Progenitor cell of endocrine pancreas (in vitro differentiated cells): ENCODE results near the gene FGD4. TPM values are rescaled to one million over a fixed set of nuclear protein-coding genes. Genes with fewer than 3 reads are reported as not detected.

ENCODE experiments used
- DNase-seq: peaks from one replicate; pipeline ENCODE4 v3.0.0; 2021; ENCODE audit warnings: low spot score; ENCODE audit not compliant: unreplicated experiment
- H3K27ac Mint-ChIP-seq: 2 replicates; pipeline ENCODE4 v1.8.0; 2021; ENCODE audit warnings: mild to moderate bottlenecking, moderate library complexity, mixed read lengths
- H3K27me3 Mint-ChIP-seq: 2 replicates; pipeline ENCODE4 v1.8.0; 2021; ENCODE audit warnings: mixed read lengths
- H3K36me3 Mint-ChIP-seq: 2 replicates; pipeline ENCODE4 v1.8.0; 2022; ENCODE audit warnings: mixed read lengths; ENCODE audit not compliant: insufficient read depth
- H3K4me1 Mint-ChIP-seq: 2 replicates; pipeline ENCODE4 v1.8.0; 2021; ENCODE audit warnings: low read depth, mixed read lengths
- H3K4me3 Mint-ChIP-seq: 2 replicates; pipeline ENCODE4 v1.8.0; 2021; ENCODE audit warnings: low read depth, mild to moderate bottlenecking, moderate library complexity, mixed read lengths
- H3K9me3 Mint-ChIP-seq: 2 replicates; pipeline ENCODE4 v1.8.0; 2021; ENCODE audit warnings: low read depth, mixed read lengths
- total RNA-seq: library from RNA; stranded (reverse); gene quantifications from 2 replicates; pipeline ENCODE4 v1.2.1, GENCODE V29; 2021
- TF ChIP-seq, protein P1 (sequence below): fragments of 200-600 bp; sonication (generic); IDR thresholded peaks from one replicate; pipeline ENCODE4 v1.5.0; 2021; ENCODE audit warnings: antibody characterized with exemption, mild to moderate bottlenecking; ENCODE audit not compliant: unreplicated experiment

Gene FGD4
- total RNA-seq, 1 donor from 2014 or later = 83.8 TPM

DNA sequence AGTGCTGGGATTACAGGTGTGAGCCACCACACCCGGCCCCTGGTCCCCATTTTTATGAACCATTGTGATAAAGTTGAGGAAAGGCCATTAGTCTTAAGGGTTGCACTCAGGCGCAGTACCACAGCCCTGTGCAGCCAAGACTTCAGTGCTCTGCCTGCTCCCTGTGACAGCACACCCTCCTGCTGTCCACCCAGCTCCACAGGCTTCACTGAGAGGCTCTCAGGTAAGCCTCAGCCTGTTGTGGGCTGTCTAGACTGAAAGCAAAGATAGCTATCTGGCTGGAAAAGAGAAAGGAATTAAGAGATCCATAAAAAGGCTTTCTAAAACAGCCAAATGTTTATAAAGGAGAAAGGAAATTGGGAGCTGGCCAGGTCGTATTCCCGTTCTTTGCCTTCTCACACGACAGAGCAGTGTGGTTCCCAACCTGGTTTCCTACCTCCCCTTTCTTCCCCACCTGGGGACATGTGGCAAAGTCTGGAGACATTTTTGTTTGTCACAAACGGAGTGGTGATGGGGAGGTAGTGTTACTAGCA is 260.6 kb downstream of the FGD4 start:
- no peak for DNase-seq
- H3K4me1 Mint-ChIP-seq = no peaks in the 10 kb centered on the region
- H3K9me3 Mint-ChIP-seq = peaks cover under 1% of the 10 kb centered on the region
- no peaks in the 10 kb centered on the region for H3K36me3 Mint-ChIP-seq
- H3K27me3 Mint-ChIP-seq = peaks cover 3% of the 10 kb centered on the region
- no peak overlapping the region for H3K27ac Mint-ChIP-seq
- no peak overlapping the region for H3K4me3 Mint-ChIP-seq
- TF ChIP-seq, protein P1, sequence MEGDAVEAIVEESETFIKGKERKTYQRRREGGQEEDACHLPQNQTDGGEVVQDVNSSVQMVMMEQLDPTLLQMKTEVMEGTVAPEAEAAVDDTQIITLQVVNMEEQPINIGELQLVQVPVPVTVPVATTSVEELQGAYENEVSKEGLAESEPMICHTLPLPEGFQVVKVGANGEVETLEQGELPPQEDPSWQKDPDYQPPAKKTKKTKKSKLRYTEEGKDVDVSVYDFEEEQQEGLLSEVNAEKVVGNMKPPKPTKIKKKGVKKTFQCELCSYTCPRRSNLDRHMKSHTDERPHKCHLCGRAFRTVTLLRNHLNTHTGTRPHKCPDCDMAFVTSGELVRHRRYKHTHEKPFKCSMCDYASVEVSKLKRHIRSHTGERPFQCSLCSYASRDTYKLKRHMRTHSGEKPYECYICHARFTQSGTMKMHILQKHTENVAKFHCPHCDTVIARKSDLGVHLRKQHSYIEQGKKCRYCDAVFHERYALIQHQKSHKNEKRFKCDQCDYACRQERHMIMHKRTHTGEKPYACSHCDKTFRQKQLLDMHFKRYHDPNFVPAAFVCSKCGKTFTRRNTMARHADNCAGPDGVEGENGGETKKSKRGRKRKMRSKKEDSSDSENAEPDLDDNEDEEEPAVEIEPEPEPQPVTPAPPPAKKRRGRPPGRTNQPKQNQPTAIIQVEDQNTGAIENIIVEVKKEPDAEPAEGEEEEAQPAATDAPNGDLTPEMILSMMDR = no peak

DNA sequence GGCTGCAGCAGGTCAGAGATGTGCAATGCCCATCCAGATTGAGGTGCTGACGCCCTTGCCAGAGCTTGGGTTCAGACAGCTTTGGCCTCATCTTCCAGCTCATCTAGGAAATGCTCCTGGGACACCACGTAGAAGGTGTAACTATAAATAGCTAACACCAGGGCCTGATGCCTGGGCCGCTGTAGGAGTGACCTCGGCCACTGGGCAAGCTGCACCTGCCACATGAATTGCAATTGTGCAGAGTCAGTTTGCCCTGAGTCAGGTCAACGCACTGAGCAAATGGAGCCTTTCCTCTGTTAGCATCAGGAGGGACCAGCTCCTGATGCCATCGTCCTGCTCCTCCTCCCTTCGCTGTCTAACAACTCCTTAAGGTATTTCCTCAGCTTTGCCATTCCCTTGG is 262.3 kb downstream of the FGD4 start:
- Mint-ChIP-seq H3K27me3 (peaks cover 3% of the 10 kb centered on the region), H3K27ac (peak overlapping the region; percentile 67), H3K9me3 (no peaks in the 10 kb centered on the region), H3K4me1 (no peaks in the 10 kb centered on the region), H3K4me3 (no peak overlapping the region), H3K36me3 (no peaks in the 10 kb centered on the region)
- no peak for DNase-seq
- TF ChIP-seq, protein P1 = no peak

DNA sequence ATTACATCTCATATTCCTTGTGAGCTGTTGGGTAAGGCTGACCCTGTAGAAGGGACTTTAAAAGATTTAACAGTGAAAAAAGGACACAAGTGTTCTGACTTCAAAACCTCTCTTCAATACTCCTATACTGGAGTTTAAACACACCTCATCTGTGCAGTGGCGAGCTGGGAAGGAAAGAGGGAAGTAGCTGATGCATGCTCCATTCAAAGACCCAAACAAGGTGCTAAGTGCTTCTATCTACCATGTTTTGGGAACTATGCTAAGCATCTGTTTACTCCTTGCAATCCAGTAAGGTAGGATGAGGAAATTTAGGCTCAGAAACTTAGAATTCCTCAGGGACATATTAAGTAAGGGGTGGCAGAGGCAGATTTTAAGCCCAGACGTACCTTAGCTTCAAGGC is 263.3 kb downstream of the FGD4 start:
- H3K27me3 Mint-ChIP-seq = peaks cover 3% of the 10 kb centered on the region
- H3K4me3 Mint-ChIP-seq = no peak overlapping the region
- no peaks in the 10 kb centered on the region for H3K4me1 Mint-ChIP-seq
- DNase-seq = no peak
- TF ChIP-seq, protein P1 = no peak
- no peak overlapping the region for H3K27ac Mint-ChIP-seq
- H3K36me3 Mint-ChIP-seq = no peaks in the 10 kb centered on the region
- H3K9me3 Mint-ChIP-seq = no peaks in the 10 kb centered on the region

DNA sequence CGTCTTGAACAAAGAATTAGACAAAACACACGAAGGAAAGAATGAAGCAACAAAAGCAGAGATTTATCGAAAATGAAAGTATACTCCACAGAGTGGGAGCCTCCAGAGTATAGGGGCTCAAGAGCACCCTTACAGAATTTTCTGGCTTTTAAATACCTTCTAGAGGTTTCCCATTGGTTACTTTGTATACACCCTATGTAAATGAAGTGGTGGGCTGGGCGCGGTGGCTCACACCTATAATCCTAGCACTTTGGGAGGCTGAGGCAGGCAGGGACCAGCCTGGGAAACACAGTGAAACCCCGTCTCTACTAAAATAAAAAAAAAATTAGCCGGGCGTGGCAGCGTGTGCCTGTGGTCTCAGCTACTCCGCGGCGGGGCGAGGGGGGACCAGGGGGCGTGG is 266.7 kb downstream of the FGD4 start:
- no peak for DNase-seq
- Mint-ChIP-seq H3K9me3 (peaks cover 11% of the 10 kb centered on the region), H3K4me1 (no peaks in the 10 kb centered on the region), H3K27me3 (no peaks in the 10 kb centered on the region), H3K4me3 (no peak overlapping the region), H3K36me3 (no peaks in the 10 kb centered on the region), H3K27ac (no peak overlapping the region)
- TF ChIP-seq, protein P1 = no peak

DNA sequence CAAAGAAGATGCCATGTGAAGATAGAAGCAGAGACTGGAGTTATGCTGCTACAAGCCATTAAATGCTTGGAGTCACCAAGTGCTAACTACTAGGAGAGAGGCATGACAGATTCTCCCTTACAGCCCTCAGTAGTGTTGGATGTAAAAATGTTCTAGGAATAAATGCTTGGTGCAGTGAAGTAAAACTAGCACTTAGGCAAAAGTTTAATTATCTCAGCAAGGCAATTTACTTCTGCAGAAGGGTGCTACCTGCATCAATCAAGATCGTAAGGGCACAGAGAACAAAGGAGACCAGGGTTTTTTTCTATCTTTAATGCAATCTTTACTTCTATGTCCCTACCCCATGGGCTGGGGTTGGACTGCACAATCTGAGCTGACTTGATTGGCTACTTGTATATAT is 270.2 kb downstream of the FGD4 start:
- DNase-seq = no peak
- Mint-ChIP-seq H3K36me3 (no peaks in the 10 kb centered on the region), H3K9me3 (peaks cover 11% of the 10 kb centered on the region), H3K27ac (no peak overlapping the region), H3K4me1 (peaks cover 3% of the 10 kb centered on the region), H3K4me3 (no peak overlapping the region), H3K27me3 (no peaks in the 10 kb centered on the region)
- TF ChIP-seq, protein P1 = no peak
